Tibial artery (tissue), 4 donors: ENCODE measurements around the gene ANAPC16.

Experiments used
- DNase-seq, 2 donors: peaks; one replicate each; pipeline ENCODE4 v3.0.0-alpha.2; 2019
- H3K27ac ChIP-seq, 2 donors: fragments of 200-600 bp; sonication (generic) in 1 of 2; 1 replicate in 1 of 2; 2 replicates in 1 of 2; pipeline ENCODE4 v1.5.1; 2018 to 2019; ENCODE audit warnings: mild to moderate bottlenecking in 1 of 2
- H3K27me3 ChIP-seq, 2 donors: fragments of 200-600 bp; sonication (generic) in 1 of 2; one replicate each; pipeline versions ENCODE4 v1.5.1 to v1.6.0; 2016 to 2019
- H3K36me3 ChIP-seq, 3 donors: fragments of 200-600 bp; sonication (generic) in 2 of 3; one replicate each; pipeline ENCODE4 v1.5.1; 2016 to 2019; ENCODE audit warnings: mild to moderate bottlenecking in 2 of 3
- H3K4me1 ChIP-seq, 4 donors: fragments of 200-600 bp; sonication (generic) in 2 of 4; 1 replicate in 3 of 4; 2 replicates in 1 of 4; pipeline ENCODE4 v1.5.1; 2016 to 2019
- H3K4me3 ChIP-seq, 2 donors: fragments of 200-600 bp; sonication (generic) in 1 of 2; 1 replicate in 1 of 2; 2 replicates in 1 of 2; pipeline ENCODE4 v1.5.1; 2018 to 2019; ENCODE audit warnings: mild to moderate bottlenecking in 2 of 2
- H3K9me3 ChIP-seq, 3 donors: fragments of 200-600 bp; sonication (generic) in 1 of 3; one replicate each; pipeline ENCODE4 v1.5.1; 2016 to 2019
- CTCF ChIP-seq, 2 experiments: fragments of 200-600 bp in 1 of 2; fragments of 450-650 bp in 1 of 2; IDR thresholded peaks; one replicate each; pipeline ENCODE4 v1.5.1; 2017 to 2019; ENCODE audit warnings: antibody characterized with exemption in 2 of 2, mild to moderate bottlenecking in 1 of 2, moderate library complexity in 1 of 2
- intact Hi-C: fragments of 100-400 bp; cut with DNase I; formaldehyde crosslinking; loops from one replicate; pipeline ENCODE4 v1.15.0; 2023; ENCODE audit warnings: low total_unique reads

ANAPC16 gene

DNA sequence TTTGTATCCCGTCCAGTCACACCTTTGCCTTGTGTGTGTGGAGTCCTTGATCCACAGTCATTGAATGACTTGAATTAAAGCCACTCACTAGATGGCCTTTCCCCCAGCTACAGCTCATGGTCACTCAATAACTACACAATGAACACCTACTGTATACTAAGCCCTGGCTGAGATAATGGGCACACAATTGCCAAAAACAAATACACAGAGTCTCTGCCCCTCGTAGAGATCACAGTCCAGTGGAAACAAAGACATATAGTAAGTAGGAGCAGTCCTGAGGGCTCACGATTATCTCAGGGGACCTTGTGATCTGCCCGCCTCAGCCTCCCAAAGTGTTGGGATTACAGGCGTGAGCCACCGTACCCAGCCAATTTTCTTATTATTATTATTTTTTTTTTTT, 35.8 kb downstream of the ANAPC16 start:
- H3K36me3 ChIP-seq = no peaks in the 10 kb centered on the region
- DNase-seq = no peak
- no peak overlapping the region for H3K4me3 ChIP-seq
- H3K4me1 ChIP-seq = peaks cover 19 to 99% (median 83%) of the 10 kb centered on the region in 4 donors
- no peak for TF ChIP-seq CTCF (IDR thresholded peaks at IDR 0.05)
- intact Hi-C loops = loop anchor here (5.0 kb wide), 1 partner anchor 66 kb away; no protein-coding TSS in a partner anchor
- H3K27me3 ChIP-seq = no peaks in the 10 kb centered on the region
- peak overlapping the region; percentile 85 to 91 for H3K27ac ChIP-seq
- H3K9me3 ChIP-seq = no peaks in the 10 kb centered on the region

GRCh38 chr10:72252972-72253371, 37.2 kb downstream of the ANAPC16 start:
- no peaks in the 10 kb centered on the region for H3K27me3 ChIP-seq
- no peak for DNase-seq
- TF ChIP-seq CTCF (IDR thresholded peaks at IDR 0.05) = no peak
- peaks cover 12 to 99% (median 77%) of the 10 kb centered on the region in 4 donors for H3K4me1 ChIP-seq
- H3K4me3 ChIP-seq = no peak overlapping the region
- H3K36me3 ChIP-seq = no peaks in the 10 kb centered on the region
- no peaks in the 10 kb centered on the region for H3K9me3 ChIP-seq
- peak overlapping the region; percentile 85 to 91 for H3K27ac ChIP-seq
- intact Hi-C loops = loop anchor here (5.0 kb wide), 1 partner anchor 64 kb away; no protein-coding TSS in a partner anchor

- no peaks in the 10 kb centered on the region for H3K9me3 ChIP-seq
- H3K27ac ChIP-seq = peak overlapping the region; percentile 85 to 91
- no peaks in the 10 kb centered on the region for H3K27me3 ChIP-seq
- DNase-seq = no peak
- intact Hi-C loops = loop anchor here (5.0 kb wide), 1 partner anchor 64 kb away; no protein-coding TSS in a partner anchor
- no peaks in the 10 kb centered on the region for H3K36me3 ChIP-seq
- no peak for TF ChIP-seq CTCF (IDR thresholded peaks at IDR 0.05)
- H3K4me1 ChIP-seq = peaks cover 12 to 97% (median 75%) of the 10 kb centered on the region in 4 donors
- no peak overlapping the region for H3K4me3 ChIP-seq
Observed at GRCh38 chr10:72253578-72253977, 37.8 kb downstream of the ANAPC16 start.

DNA sequence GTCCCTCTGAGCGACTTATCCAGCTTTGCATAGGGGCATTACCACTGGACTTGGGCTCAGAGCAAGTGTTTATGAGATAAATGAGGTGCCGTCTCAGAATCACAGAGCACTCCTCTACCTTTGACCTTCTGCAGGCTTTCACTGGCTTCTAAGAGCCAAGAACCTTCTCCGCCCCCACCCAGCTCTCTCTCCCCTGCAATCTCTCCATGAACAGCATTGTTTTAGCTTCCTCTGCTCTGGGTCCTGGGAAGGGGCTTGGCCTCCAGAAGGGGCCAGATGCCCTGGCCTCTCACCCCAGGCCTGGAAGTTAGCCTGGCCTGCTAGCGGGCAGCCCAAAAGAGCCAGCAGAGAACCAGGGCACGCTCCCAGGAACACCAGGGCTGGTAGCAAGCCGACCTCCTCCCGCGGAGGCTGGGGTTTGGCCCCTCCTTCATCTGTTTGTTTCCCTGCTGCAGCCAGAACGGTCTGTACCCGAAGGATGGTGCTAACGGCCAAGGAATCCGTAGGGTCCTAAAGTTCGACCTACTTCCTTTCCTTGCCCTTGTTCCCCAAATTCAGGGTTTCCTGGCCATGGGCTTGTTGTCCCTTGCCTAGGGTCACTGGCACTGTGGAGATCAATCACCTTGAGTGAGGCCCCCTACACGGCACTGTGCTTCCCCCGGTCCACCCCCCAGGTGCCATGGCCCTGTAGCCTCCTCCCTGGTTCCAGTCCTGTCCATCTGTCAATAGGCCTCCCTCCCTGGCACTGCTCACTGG, 39.2 kb downstream of the ANAPC16 start:
- intact Hi-C loops = loop anchor here (5.0 kb wide), 1 partner anchor 62 kb away; no protein-coding TSS in a partner anchor
- no peak for TF ChIP-seq CTCF (IDR thresholded peaks at IDR 0.05)
- Histone ChIP-seq H3K4me1 (peaks cover 12 to 98% (median 75%) of the 10 kb centered on the region in 4 donors), H3K27ac (peak overlapping the region; percentile 85 to 91), H3K27me3 (no peaks in the 10 kb centered on the region), H3K36me3 (no peaks in the 10 kb centered on the region), H3K4me3 (no peak overlapping the region), H3K9me3 (no peaks in the 10 kb centered on the region)
- peak; percentile 96 to 98 for DNase-seq

DNA sequence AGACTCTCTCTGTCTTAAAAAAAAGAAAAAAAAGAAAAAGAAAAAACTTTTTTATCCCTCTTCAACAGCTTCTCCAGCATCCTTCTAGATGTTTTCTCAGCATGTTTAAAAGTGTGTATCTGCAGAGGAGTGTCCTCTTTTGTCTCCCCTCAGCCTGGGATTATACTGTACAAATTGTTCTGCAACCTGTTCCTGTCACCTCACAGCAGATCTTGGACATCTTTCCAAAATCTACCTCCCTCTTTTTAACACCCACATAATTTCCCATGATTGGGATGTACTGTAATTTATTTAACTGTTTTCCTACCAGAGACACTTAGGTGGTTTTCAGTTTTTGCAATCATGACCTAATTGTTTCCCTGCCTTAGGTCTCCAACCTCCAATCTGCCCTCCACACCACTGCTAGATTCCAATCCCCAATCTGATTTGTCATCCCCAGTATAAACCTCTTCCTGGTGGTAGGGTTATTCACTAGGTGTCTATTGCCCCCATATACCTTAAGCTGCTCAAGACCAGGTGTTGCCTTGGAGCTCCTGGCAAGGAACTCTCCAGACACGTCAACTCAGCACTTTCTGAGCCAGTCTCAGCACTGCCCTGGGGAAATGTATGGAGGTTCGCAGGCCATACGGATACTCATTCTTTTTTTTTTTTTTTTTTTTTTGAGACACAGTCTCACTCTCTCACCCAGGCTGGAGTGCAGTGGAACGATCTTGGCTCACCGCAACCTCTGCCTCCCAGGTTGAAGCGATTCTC, 40.3 kb downstream of the ANAPC16 start:
- Histone ChIP-seq H3K27me3 (no peaks in the 10 kb centered on the region), H3K9me3 (no peaks in the 10 kb centered on the region), H3K4me3 (no peak overlapping the region), H3K4me1 (peaks cover 12 to 98% (median 74%) of the 10 kb centered on the region in 4 donors), H3K27ac (peak overlapping the region; percentile 85 to 91), H3K36me3 (no peaks in the 10 kb centered on the region)
- intact Hi-C loops = no loop called here
- no peak for TF ChIP-seq CTCF (IDR thresholded peaks at IDR 0.05)
- no peak for DNase-seq
